ENCODE results near the gene SAMD15. TPM values are rescaled to one million over a fixed set of nuclear protein-coding genes. Genes with fewer than 3 reads are reported as not detected.

Gene SAMD15
- total RNA-seq, 1 experiment from 2014 or later = 0.42 TPM

- TF ChIP-seq STAT6 (CRISPR knock-in tag; conservative IDR thresholded peaks at IDR 0.05; ENCODE audit: low read depth) (no peak), ESRRA (CRISPR knock-in tag; IDR thresholded peaks at IDR 0.05; ENCODE audit: borderline replicate concordance) (no peak)
Measured at GRCh38 chr14:77416836-77417235, 39.7 kb downstream of the SAMD15 start (continued).

- H3K36me3 Mint-ChIP-seq = peaks cover 46% of the 10 kb centered on the region
- ChIA-PET CTCF (no interaction called here), POLR2A (interaction anchor here (0.5 kb wide), 1 partner anchor 624 kb away, joined by 3 read pairs; no protein-coding TSS in a partner anchor)
- peaks cover 28% of the 10 kb centered on the region for H3K9me3 Mint-ChIP-seq
- no peak overlapping the region for H3K4me3 Mint-ChIP-seq
- no peak for TF ChIP-seq JUN (CRISPR knock-in tag; IDR thresholded peaks at IDR 0.05)
- peaks cover 13% of the 10 kb centered on the region for H3K4me1 Mint-ChIP-seq
- ATAC-seq (no peak), DNase-seq (ENCODE audit: low spot score) (no peak)
- H3K27ac Mint-ChIP-seq = no peak overlapping the region
- no peaks in the 10 kb centered on the region for H3K27me3 Mint-ChIP-seq (ENCODE audit: low read depth)
Measured at GRCh38 chr14:77421201-77421600, 44.0 kb downstream of the SAMD15 start.

GRCh38 chr14:77423423-77423822, 46.2 kb downstream of the SAMD15 start, which contains the start of gene NOXRED1:
Gene NOXRED1 (minus strand): TSS chr14:77423523. CDS start chr14:77422889, 634 bp downstream.
- Mint-ChIP-seq H3K4me3 (no peak within 1 kb of the TSS), H3K36me3 (peaks cover 62% of the 10 kb centered on the region), H3K27me3 (ENCODE audit: low read depth) (no peaks in the 10 kb centered on the region), H3K9me3 (peaks cover 17% of the 10 kb centered on the region), H3K4me1 (peaks cover 13% of the 10 kb centered on the region), H3K27ac (no peak within 1 kb of the TSS)
- ATAC-seq (no peak), DNase-seq (ENCODE audit: low spot score) (no peak)
- ChIA-PET CTCF (no interaction called here), POLR2A (no interaction called here)
- TF ChIP-seq ZNF317 (CRISPR knock-in tag; IDR thresholded peaks at IDR 0.05; ENCODE audit: borderline replicate concordance, low read depth) (no peak), NR1H2 (CRISPR knock-in tag; IDR thresholded peaks at IDR 0.05) (no peak), JAZF1 (CRISPR knock-in tag; IDR thresholded peaks at IDR 0.05) (no peak), CREB1 (CRISPR knock-in tag; IDR thresholded peaks at IDR 0.05) (no peak), MAX (CRISPR knock-in tag; IDR thresholded peaks at IDR 0.05) (no peak), EMX1 (CRISPR knock-in tag; IDR thresholded peaks at IDR 0.05) (no peak), E2F5 (CRISPR knock-in tag; IDR thresholded peaks at IDR 0.05) (no peak), HMGA2 (CRISPR knock-in tag; IDR thresholded peaks at IDR 0.05) (no peak), ZNF671 (CRISPR knock-in tag; IDR thresholded peaks at IDR 0.05) (no peak), RORB (CRISPR knock-in tag; IDR thresholded peaks at IDR 0.05) (no peak), ATF6 (CRISPR knock-in tag; IDR thresholded peaks at IDR 0.05) (no peak), ZSCAN18 (CRISPR knock-in tag; IDR thresholded peaks at IDR 0.05) (no peak), ATF3 (CRISPR knock-in tag; conservative IDR thresholded peaks at IDR 0.05) (no peak), TCF7 (CRISPR knock-in tag; IDR thresholded peaks at IDR 0.05; ENCODE audit: low read depth) (no peak), ZNF121 (CRISPR knock-in tag; IDR thresholded peaks at IDR 0.05) (no peak), CDX4 (CRISPR knock-in tag; IDR thresholded peaks at IDR 0.05; ENCODE audit: borderline replicate concordance) (no peak), ZNF263 (CRISPR knock-in tag; IDR thresholded peaks at IDR 0.05; ENCODE audit: low read depth) (no peak), TEAD1 (CRISPR knock-in tag; IDR thresholded peaks at IDR 0.05) (no peak)

Measured in WTC11 (cell line).